ENCODE measurements around the gene TPSG1.

TPSG1 gene

DNA sequence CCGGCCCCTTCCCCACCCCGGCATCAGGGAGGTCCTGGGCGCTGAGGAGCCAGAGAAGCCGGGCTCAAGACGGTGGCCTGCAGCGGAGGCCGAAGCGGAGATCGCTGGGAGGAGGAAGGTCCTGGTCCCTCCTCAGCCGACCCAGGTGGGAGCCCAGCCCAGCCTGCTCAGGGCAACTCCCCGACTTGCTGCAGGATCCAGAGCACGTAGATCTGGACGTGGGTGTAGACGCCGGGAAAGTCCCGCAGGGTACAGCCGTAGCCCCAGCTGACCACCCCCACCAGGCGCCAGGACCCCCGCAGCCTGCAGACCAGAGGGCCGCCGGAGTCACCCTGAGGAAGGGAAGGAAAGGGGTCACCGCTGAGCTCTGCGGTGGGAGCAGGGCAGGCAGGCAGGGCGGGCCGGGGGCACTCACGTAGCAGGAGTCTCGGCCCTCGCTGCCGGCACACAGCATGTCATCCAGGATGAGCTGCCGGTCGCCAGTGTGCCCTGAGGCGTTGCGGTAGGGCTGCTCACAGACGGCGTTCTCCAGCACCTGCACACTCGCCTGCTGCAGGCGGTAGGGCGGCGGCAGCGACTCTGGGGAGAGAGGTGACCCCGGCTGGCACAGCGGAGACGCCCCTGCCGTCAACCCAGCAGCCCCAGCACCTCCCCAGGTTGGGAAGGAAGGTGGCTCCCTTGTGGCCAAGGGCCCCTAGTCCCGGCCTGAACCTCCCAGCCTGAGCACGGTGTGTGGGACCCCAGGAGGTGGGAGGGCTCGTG is 36.2 kb upstream of the TPSG1 start:
- no peak overlapping the region for H3K9ac ChIP-seq (ENCODE audit: low read length)

DNA sequence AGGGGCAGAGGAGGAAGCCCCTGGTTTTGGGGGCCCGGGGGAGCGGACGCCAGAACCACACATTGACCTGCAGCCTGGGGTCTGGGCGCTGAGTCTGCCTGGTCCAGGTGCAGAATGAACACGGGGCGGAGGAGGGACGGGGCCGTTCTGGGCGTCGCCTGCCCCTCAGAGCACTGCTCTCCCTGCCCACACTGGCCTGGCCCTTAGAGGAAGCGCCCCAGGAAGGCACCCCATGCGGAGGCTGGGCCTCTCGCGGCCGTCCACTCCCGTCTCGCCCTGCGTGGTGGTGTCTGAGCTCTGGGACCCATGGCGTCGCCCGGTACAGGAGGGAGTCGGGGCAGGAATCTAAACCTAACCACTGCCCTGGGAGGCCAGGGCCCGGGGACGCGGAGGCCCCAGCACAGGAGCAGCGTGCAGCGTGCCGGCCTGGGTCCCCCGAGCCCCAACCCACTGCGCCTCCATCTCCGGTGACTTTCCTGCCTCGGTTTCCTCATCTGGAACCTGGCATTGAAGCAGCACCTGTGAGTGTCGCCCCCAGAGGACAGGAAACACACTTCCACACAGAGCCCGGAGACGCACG is 35.1 kb upstream of the TPSG1 start:
- Histone ChIP-seq H3K9me2 (ENCODE audit: low read depth, low read length) (no peaks in the 10 kb centered on the region), H3K4me2 (ENCODE audit: low read length) (no peak overlapping the region), H3K9ac (ENCODE audit: low read length) (no peak overlapping the region), H3K4me3 (ENCODE audit: low read depth, low read length, poor library complexity, severe bottlenecking) (no peak overlapping the region), H4K20me1 (ENCODE audit: insufficient read depth, low read length) (no peaks in the 10 kb centered on the region), H3K9me3 (ENCODE audit: low read length) (no peaks in the 10 kb centered on the region), H3K27ac (ENCODE audit: low read depth, low read length, poor library complexity, severe bottlenecking) (no peak overlapping the region), H3F3A (ENCODE audit: insufficient read depth, low read length) (no peaks in the 10 kb centered on the region), H3K36me3 (ENCODE audit: insufficient read depth, low read length) (no peaks in the 10 kb centered on the region), H2AFZ (ENCODE audit: low read length) (no peak overlapping the region), H3K4me1 (ENCODE audit: insufficient read depth, low read length, severe bottlenecking) (no peaks in the 10 kb centered on the region), H3K27me3 (ENCODE audit: insufficient read depth, low read length) (no peaks in the 10 kb centered on the region; the same call in 1 of the 2 replicates), H3K79me2 (ENCODE audit: insufficient read depth, low read length) (no peaks in the 10 kb centered on the region)
- no peak for TF ChIP-seq EZH2 (IDR thresholded peaks at IDR 0.05; ENCODE audit: borderline replicate concordance, low read length)
- TF ChIP-seq, protein P1, sequence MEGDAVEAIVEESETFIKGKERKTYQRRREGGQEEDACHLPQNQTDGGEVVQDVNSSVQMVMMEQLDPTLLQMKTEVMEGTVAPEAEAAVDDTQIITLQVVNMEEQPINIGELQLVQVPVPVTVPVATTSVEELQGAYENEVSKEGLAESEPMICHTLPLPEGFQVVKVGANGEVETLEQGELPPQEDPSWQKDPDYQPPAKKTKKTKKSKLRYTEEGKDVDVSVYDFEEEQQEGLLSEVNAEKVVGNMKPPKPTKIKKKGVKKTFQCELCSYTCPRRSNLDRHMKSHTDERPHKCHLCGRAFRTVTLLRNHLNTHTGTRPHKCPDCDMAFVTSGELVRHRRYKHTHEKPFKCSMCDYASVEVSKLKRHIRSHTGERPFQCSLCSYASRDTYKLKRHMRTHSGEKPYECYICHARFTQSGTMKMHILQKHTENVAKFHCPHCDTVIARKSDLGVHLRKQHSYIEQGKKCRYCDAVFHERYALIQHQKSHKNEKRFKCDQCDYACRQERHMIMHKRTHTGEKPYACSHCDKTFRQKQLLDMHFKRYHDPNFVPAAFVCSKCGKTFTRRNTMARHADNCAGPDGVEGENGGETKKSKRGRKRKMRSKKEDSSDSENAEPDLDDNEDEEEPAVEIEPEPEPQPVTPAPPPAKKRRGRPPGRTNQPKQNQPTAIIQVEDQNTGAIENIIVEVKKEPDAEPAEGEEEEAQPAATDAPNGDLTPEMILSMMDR (IDR thresholded peaks at IDR 0.05; ENCODE audit: low read length), result no peak

More for the DNA sequence above, 36.2 kb upstream of the TPSG1 start:
- Histone ChIP-seq H4K20me1 (ENCODE audit: insufficient read depth, low read length) (no peaks in the 10 kb centered on the region), H3K4me1 (ENCODE audit: insufficient read depth, low read length, severe bottlenecking) (no peaks in the 10 kb centered on the region), H3K4me3 (ENCODE audit: low read depth, low read length, poor library complexity, severe bottlenecking) (no peak overlapping the region), H3F3A (ENCODE audit: insufficient read depth, low read length) (no peaks in the 10 kb centered on the region), H3K27me3 (ENCODE audit: insufficient read depth, low read length) (no peaks in the 10 kb centered on the region; the same call in 1 of the 2 replicates), H3K27ac (ENCODE audit: low read depth, low read length, poor library complexity, severe bottlenecking) (no peak overlapping the region), H3K9me2 (ENCODE audit: low read depth, low read length) (no peaks in the 10 kb centered on the region), H3K36me3 (ENCODE audit: insufficient read depth, low read length) (no peaks in the 10 kb centered on the region), H3K4me2 (ENCODE audit: low read length) (no peak overlapping the region), H3K79me2 (ENCODE audit: insufficient read depth, low read length) (no peaks in the 10 kb centered on the region), H2AFZ (ENCODE audit: low read length) (no peak overlapping the region), H3K9me3 (ENCODE audit: low read length) (no peaks in the 10 kb centered on the region)
- no peak for TF ChIP-seq EZH2 (IDR thresholded peaks at IDR 0.05; ENCODE audit: borderline replicate concordance, low read length)
- TF ChIP-seq, protein P1 (IDR thresholded peaks at IDR 0.05; ENCODE audit: low read length), result no peak

DNA sequence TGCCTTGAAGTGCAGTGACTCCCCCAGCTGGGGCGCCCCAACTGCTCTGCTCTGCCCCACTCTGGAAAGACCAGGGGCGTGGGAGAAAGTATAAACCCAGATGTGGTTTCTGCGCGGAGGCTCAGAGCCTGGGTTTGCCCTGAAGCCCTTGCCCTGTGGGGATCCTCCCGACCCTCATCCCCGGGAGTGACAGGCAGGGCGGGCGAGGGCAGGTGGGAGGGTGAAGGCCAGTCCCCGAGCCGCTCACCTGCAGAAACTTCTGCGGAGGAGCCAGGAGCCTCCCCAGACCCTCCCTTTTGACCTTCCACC is 34.6 kb upstream of the TPSG1 start:
- Histone ChIP-seq H3K9me2 (ENCODE audit: low read depth, low read length) (no peaks in the 10 kb centered on the region), H3K9ac (ENCODE audit: low read length) (no peak overlapping the region), H3K4me1 (ENCODE audit: insufficient read depth, low read length, severe bottlenecking) (no peaks in the 10 kb centered on the region), H3K27ac (ENCODE audit: low read depth, low read length, poor library complexity, severe bottlenecking) (no peak overlapping the region), H3K36me3 (ENCODE audit: insufficient read depth, low read length) (no peaks in the 10 kb centered on the region), H3K4me2 (ENCODE audit: low read length) (no peak overlapping the region), H3K4me3 (ENCODE audit: low read depth, low read length, poor library complexity, severe bottlenecking) (no peak overlapping the region), H3F3A (ENCODE audit: insufficient read depth, low read length) (no peaks in the 10 kb centered on the region), H2AFZ (ENCODE audit: low read length) (no peak overlapping the region), H3K27me3 (ENCODE audit: insufficient read depth, low read length) (no peaks in the 10 kb centered on the region; the same call in 1 of the 2 replicates), H4K20me1 (ENCODE audit: insufficient read depth, low read length) (no peaks in the 10 kb centered on the region), H3K79me2 (ENCODE audit: insufficient read depth, low read length) (no peaks in the 10 kb centered on the region), H3K9me3 (ENCODE audit: low read length) (no peaks in the 10 kb centered on the region)
- TF ChIP-seq EZH2 (IDR thresholded peaks at IDR 0.05; ENCODE audit: borderline replicate concordance, low read length), result no peak
- TF ChIP-seq, protein P1 (IDR thresholded peaks at IDR 0.05; ENCODE audit: low read length), result no peak
